CD4-positive, alpha-beta T cell treated with Interleukin-21 for 1 hour (primary cell): Measurements from ENCODE around the gene CAVIN4.
A peak's percentile ranks its signal among the peaks of the same experiment; 100 is the strongest.

ENCODE experiments used
- DNase-seq: peaks from one replicate; pipeline ENCODE4 v3.0.0-alpha.2; 2020

Gene CAVIN4

GRCh38 chr9:100591139-100591538, 13.3 kb downstream of the CAVIN4 start:
- DNase-seq: no peak

GRCh38 chr9:100591639-100592412, 13.9 kb downstream of the CAVIN4 start:
- DNase-seq: no peak

- peak; percentile 61 for DNase-seq
These were observed 17.7 kb downstream of the CAVIN4 start for GRCh38 chr9:100595391-100596199.

- DNase-seq: no peak
These were observed 19.4 kb downstream of the CAVIN4 start for GRCh38 chr9:100597236-100597635.

- DNase-seq: peak; percentile 85
These were observed 20.8 kb downstream of the CAVIN4 start for GRCh38 chr9:100598641-100599145.

DNA sequence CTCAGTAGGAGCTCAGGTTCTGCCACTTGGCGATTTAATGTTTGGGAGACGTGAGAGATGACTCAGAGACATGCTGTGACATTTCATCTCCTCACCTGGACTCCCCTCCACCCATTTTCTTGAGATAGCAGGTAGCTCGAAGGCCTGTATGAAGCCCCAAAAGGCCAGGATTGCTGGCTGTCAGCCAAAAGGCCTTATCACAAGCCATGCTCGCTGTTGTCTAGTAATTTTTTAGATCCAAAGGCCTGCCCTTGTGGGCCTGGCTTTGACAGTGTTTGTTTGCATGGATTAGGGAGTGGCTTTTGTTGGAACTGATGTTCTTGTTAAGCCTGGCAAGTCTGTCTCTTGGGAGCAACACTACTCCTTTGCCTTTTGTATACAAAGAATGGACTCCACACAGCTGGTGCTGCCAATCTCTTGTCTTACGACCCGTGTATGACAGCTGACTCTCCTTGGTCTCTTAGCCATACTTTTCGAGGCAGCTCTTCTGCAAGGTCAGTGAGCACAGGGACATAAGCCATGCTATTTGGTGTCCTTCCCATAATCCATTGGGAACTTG, 22.7 kb downstream of the CAVIN4 start:
- no peak for DNase-seq

DNA sequence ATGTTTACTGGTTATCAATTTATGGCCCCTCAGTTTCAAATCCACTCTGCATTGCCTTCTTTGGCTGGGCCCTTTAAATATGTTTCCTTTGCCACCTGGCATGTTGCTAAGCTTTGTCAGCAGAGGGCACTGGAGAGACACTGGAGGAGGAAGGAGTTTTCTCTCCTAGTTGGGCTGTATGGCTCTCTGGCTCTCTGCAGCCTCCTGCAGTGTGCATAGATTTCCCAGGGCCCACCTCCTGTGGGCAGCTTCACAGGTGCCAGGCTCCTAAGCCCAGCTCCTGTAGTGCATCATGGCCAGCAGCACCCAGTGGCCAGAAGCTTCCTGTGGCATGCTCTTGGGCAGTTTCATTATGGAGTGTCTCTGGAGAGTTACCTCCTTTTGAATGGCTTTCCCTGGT, 23.3 kb downstream of the CAVIN4 start:
- DNase-seq: peak; percentile 47

- DNase-seq: no peak
These were observed 24.5 kb downstream of the CAVIN4 start for GRCh38 chr9:100602342-100602801.

DNA sequence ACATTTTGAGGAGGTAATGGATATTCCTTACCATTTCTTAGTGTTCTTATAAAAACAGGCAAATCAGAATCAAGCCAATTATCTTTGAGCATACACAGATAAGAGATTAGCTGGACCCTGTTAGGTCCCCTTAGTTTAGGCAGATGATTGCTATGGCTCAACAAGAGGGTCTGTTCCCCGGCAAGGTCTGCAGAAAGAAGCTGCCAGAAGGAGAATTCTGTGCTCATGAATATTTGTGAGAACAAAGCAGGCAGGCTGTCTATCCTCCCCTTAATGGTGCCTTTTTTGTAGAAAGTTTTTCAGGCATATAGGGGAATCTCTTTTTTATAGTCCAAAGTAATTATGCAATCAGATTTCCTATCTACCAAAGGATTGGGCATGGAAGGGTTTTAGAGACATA, 27.5 kb downstream of the CAVIN4 start:
- DNase-seq: no peak

DNA sequence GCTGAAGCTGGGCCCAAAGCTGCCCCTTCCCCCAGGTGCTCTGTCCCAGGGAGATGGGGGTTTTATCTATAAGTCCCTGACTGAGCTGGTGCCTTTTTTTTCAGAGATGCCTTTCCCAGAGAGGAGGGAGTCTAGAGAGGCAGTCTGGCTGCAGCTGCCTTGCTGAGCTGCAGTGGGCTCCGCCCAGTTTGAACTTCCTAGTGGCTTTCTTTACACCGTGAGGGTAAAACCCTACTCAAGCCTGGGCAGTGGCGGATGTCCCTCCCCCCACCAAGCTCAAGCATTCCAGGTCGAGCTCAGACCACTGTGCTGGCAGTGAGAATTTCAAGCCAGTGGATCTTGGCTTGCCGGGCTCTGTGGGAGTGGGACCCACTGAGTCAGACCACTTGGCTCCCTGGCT, 41.3 kb downstream of the CAVIN4 start:
- no peak for DNase-seq

DNA sequence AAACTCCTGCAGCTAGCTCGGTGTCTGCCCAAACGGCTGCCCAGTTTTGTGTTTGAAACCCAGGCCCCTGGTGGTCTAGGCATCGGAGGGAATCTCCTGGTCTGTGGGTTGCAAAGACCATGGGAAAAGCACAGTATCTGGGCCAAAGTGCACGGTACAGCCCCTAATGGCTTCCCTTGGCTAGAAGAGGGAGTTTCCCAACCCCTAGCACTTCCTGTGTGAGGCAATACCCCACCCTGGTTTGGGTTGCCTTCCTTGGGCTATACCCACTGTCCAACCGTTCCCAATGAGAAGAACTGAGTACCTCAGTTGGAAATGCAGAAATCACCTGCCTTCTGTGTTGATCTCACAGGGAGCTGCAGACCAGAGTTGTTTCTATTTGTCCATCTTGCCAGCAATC, 41.8 kb downstream of the CAVIN4 start:
- DNase-seq: no peak

DNA sequence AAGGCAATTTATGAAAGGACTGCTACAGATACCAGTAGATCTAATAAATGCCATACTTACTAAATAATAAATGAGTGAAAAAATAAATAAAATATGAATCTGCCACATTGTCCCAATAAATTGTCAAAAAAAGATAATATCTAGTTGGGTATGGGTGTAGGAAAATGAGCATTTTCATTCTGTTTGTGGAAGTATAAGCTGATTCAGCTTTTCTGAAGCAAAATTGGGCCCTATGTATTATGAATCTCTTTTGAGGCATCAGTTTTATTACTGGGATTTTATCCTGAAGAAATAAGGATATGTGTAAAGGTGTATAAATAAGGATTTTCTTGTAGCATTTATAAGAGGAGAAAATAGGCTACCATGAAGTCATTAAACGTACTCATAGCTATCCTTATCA, 46.1 kb downstream of the CAVIN4 start:
- no peak for DNase-seq

DNA sequence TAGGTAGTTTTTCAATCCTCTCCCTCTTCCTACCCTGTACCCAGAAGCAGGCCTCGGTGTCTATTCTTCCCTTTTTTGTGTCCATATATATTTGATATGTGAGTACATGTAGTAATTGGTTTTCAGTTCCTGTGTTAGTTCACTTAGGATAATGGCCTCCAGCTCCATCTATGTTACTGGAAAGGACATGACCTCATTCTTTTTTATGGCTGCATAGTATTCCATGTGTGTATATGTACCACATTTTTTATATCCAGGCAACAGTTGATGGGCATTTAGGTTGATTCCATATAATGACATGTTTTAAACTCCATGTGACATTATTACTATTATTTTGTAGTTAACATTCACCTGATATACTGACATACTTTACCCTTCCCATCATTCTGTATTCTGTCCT, 49.1 kb downstream of the CAVIN4 start:
- no peak for DNase-seq

GRCh38 chr9:100637787-100638186, 59.9 kb downstream of the CAVIN4 start:
- no peak for DNase-seq
